Stimulated activated CD8-positive, alpha-beta memory T cell treated with anti-CD3 and anti-CD28 coated beads, Interleukin-2, amount 100 ng/mL, for 1 hour (primary cell): ENCODE data around the gene WLS.

Experiments used
- DNase-seq, 2 donors: peaks; one replicate each; pipeline ENCODE4 v3.0.0-alpha.2; 2020; ENCODE audit warnings: low read depth in 2 of 2

WLS gene

DNA sequence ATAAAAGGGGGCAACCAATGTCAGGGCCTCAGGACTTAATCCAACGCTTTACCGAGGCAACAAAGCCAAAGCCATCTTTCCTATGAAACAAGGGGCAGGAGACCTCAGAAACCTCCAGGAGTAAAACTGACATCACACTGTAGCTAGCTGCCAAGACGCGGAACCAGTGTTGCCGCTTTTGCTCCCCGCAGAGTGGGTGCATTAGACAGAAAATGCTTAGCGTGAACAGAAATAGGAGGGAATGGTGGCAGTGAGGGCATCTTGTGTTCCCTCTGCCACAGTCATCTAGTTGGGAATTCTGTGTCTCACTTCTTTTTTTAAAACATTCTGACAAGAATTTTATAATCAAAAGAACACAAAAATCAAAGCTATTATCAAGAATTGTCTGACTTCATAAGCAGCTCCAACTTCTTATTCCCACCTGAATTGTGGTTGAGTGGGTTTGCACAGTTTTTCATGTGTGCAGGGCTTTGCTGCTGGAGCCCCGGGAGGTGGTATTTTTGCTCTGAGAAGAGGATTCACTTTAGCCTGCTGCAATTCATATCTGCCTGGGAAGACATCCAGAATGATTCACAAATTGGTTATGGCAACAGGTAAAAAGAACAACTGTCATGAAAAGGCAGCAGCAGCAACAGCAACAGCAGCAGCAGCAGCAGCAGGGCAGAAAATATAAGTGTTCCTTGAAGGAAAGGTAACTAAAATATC is 99.7 kb downstream of the WLS start:
- DNase-seq: no peak

- no peak for DNase-seq
Observed at GRCh38 chr1:68131261-68131660, 101.1 kb downstream of the WLS start.

DNA sequence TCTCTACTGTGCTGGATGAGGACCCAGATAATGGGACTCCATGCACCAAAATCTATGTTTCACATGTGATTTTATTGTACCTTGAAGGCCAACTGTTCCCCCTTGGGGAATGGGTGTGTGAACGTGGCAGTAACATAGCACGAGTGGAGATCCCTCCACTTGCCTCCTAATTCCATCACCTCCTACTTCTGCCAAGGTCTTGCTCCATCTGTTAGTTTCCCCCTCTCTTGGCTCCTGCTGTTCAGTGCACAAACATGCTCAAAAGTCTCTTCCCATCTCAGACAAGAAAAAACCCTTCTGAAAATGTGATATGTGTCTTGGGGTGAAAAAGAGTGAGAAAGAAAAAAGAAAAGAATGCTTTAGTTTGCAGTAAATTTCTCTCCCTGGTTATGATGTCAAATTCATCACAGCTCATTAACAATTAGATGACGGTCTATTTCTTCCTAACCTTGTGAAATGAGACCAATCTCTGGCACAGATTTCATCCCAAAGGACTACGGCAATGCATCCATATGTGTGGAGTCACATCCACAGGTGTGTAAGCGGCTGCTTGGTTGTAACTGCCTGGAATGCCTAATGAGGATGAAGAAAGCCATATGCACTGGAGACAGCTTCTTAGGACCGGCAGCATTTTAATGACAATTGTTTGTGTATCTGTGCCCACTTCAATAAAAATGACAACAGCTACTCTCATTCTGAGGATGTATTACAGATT is 102.6 kb downstream of the WLS start:
- DNase-seq: no peak

- DNase-seq: no peak
Observed at GRCh38 chr1:68128820-68129219, 103.5 kb downstream of the WLS start.

DNA sequence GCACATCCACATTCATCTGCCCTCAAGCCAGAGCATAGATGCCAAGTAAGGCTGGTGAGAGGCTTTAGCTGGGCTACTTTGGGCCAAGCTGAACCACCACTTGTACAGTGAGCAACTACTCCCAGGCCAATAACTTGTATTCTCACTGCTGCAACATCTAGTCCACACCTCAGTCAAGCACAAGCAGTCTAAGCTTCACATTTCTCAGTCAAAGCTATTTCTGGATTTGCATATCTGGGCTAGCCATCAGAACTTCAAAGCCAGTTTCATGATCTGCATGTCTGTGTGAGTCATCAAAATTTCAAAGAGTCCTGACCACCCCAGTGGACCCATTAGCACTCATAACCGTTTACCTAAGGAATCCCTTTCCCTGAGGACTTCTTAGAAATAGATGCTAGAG is 104.2 kb downstream of the WLS start:
- no peak for DNase-seq

GRCh38 chr1:68121536-68121935 is 110.8 kb downstream of the WLS start:
- DNase-seq: no peak

- DNase-seq: no peak
Observed at GRCh38 chr1:68120136-68120791, 112.1 kb downstream of the WLS start.

DNA sequence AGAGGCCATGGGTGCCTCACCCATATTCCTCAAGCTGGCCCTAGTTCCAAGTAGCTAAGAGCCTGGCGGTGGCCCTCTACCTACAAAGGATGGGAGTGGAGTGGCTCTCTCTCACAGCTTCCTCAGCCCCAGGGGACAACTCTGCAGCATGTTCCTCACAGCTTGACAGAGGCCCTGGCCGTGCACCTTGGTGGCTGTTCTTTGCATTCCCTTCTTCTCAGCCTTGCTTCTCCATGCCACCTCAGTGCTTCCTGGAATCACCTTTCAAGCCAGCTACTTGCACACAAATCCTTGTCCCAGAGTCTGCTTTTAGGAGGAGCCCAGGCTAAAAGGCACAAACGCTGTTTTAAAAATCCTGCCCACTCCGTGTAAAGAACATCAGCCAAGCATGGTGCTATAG is 112.9 kb downstream of the WLS start:
- no peak for DNase-seq

DNA sequence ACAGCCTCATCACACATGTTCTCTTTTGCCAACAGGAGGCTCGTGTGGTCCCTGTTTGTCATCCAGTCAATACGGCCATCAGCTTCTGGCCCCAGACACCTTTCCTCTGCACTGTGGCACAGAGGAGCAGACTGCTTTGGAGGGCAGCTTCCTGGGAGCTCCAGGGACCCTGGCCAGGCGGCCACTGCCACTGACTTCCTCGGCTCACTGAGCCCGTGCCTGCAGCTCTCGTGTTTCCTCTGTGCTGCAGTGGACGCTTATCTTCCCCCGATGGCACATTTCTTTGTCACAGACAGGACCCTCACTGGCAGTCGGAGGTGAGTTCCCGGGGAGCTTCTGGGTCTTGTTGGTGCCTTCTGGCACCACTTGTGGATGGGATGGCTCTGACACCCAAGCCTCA is 114.9 kb downstream of the WLS start:
- DNase-seq: no peak

- peak in 1 of 2 donors; percentile 13 for DNase-seq
Observed at GRCh38 chr1:68116643-68117235, 115.6 kb downstream of the WLS start.

GRCh38 chr1:68115308-68115707 is 117.0 kb downstream of the WLS start:
- DNase-seq: no peak

DNA sequence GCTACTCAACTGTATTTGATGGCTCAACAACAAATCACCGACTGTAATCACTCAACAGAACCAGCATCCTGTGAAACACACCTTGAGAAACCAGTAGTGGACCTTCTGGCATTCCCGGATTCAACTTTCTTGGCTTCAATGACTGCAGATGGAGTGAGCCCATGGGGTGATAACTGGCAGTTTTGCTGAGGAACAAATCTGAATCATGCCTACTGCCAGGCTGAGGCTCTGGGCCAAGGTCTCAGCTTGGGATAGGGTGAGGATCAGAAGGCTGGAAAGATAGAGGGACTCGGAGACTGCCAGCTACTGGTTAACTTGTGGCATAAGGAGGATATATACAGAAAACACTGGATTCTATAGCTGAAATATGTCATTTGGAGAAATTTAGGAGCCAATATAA is 118.4 kb downstream of the WLS start:
- no peak for DNase-seq

GRCh38 chr1:68112835-68113243 is 119.5 kb downstream of the WLS start:
- DNase-seq: no peak

DNA sequence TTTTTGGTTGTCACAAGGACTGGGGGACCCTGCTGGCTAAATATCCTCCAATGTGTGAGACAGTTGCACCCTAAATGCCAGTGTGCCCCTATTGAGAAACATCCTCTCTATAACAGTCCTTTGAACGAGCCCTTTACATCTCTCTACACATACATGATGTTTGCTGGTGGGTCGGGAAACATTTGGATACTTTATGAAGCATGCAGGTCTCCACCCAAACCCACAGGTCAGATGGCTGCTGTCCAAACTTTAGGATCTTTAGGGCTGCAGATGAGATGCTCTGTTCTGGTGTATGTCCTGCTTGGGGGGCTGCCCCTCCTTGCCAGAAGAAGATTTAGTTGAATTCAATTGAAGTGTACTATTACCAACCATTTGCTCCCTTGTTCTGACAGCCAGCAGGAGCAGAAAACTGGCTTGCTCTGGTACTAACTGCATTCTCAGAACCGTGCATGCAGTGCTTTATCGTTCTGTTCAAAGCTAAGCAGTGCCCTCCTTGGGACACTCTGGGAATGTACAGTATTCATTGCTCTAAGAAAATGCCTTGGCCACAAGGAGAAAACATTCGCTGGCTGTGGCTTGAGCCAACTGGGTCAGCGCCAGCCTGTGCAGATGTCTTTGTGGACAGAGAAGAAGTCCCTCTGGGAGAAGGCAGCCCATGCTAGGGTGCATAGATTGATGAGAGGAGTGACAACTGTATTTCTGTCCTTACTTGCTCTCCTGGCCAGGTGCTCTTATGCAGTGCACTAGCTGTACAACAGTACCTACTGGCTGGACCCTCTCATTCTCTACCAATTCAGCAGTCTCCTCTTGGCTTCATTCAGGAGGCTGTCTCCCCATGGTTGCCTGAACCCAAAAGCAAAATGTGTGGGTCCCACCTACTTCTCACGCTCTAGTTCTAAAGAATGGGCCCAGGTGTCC is 120.5 kb downstream of the WLS start:
- DNase-seq: no peak

- DNase-seq: no peak
Observed at GRCh38 chr1:68107771-68108170, 124.6 kb downstream of the WLS start.

- no peak for DNase-seq
Observed at GRCh38 chr1:68103884-68104554, 128.3 kb downstream of the WLS start.

GRCh38 chr1:68103011-68103545 is 129.2 kb downstream of the WLS start:
- no peak for DNase-seq

DNA sequence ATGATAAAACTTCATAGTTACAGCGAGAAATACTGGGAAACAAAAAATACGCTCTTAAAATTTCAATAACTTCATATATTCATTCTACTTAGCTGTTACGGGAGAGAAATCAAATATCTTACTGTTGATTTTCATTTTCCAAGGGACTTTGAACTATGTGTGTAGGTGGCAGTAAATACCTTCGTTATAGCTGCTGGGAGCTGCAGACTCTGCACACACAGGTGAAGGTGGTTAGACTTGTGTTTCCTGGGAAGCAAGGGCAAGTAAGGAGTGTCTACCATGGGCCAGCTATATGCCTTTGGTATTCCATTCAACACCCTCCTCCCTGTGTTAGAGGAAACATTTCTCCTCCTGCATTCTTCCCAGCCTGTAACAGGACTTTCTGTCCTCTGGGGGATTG is 130.5 kb downstream of the WLS start:
- DNase-seq: no peak

GRCh38 chr1:68100571-68100970 is 131.8 kb downstream of the WLS start:
- DNase-seq: no peak

DNA sequence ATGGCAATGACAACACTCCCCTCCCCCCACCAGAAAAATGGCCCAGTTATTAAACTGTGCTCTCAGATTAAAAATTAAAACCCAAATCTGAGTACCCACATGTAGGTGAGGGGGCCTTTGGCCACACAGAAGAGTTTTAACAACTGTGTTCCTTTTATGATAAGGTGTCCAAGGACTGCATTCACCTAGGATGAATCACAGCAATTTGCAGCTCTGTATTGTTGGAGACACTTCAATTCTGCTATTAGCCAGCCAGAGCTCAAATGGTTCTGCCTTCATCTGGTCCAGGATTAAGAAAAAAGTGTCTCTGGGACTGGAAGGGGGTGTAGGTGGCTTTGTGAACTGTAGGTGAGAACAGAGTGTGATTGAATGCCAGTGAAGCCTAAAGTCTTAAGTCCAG is 138.6 kb downstream of the WLS start:
- DNase-seq: no peak

GRCh38 chr1:68087184-68087583 is 145.1 kb downstream of the WLS start:
- DNase-seq: no peak
